SK-N-SH (cell line): ENCODE measurements around the gene CHCHD6.

Experiments
- EP300 ChIP-seq, 2 experiments: IDR thresholded peaks; 2 replicates each; pipeline versions ENCODE4 v1.4.0 to v1.6.1; 2012; ENCODE audit warnings: borderline replicate concordance in 1 of 2, low read depth in 1 of 2, low read length in 1 of 2
- FOXM1 ChIP-seq: IDR thresholded peaks from 2 replicates; pipeline ENCODE4 v1.4.0; 2012; ENCODE audit warnings: low read depth, mild to moderate bottlenecking
- TF ChIP-seq, protein P1 (sequence below): IDR thresholded peaks from 2 replicates; pipeline ENCODE4 v1.6.1; 2012; ENCODE audit warnings: mild to moderate bottlenecking, low read depth, low read length, moderate library complexity

DNA sequence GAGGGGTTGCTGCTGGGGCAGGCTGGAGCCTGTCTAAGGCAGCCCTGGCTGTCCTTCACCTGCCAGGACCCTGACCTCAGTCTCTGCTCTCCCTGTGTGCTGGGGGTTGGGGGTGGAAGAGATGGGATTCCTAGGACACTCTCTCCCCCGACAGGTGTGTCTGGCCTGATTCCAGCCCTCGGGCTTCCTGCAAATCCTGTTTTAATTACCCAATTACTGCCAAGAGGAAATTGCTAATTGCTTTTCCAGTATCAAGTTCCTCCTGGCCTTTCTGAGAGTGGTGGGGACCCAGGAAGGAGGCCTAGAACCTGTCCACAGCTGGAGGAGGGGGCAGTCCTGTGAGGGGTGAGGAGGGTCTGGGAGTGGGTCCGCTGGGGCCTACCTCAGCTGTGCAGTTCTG lies 294.7 kb downstream of the CHCHD6 start:
- no peak for TF ChIP-seq FOXM1
- TF ChIP-seq, protein P1, sequence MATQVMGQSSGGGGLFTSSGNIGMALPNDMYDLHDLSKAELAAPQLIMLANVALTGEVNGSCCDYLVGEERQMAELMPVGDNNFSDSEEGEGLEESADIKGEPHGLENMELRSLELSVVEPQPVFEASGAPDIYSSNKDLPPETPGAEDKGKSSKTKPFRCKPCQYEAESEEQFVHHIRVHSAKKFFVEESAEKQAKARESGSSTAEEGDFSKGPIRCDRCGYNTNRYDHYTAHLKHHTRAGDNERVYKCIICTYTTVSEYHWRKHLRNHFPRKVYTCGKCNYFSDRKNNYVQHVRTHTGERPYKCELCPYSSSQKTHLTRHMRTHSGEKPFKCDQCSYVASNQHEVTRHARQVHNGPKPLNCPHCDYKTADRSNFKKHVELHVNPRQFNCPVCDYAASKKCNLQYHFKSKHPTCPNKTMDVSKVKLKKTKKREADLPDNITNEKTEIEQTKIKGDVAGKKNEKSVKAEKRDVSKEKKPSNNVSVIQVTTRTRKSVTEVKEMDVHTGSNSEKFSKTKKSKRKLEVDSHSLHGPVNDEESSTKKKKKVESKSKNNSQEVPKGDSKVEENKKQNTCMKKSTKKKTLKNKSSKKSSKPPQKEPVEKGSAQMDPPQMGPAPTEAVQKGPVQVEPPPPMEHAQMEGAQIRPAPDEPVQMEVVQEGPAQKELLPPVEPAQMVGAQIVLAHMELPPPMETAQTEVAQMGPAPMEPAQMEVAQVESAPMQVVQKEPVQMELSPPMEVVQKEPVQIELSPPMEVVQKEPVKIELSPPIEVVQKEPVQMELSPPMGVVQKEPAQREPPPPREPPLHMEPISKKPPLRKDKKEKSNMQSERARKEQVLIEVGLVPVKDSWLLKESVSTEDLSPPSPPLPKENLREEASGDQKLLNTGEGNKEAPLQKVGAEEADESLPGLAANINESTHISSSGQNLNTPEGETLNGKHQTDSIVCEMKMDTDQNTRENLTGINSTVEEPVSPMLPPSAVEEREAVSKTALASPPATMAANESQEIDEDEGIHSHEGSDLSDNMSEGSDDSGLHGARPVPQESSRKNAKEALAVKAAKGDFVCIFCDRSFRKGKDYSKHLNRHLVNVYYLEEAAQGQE: no peak
- no peak for TF ChIP-seq EP300 (IDR thresholded peaks at IDR 0.05; ENCODE audit: borderline replicate concordance in 1 of 2, low read depth in 1 of 2, low read length in 1 of 2)
